ENCODE measurements around the gene RANBP6.

DNA sequence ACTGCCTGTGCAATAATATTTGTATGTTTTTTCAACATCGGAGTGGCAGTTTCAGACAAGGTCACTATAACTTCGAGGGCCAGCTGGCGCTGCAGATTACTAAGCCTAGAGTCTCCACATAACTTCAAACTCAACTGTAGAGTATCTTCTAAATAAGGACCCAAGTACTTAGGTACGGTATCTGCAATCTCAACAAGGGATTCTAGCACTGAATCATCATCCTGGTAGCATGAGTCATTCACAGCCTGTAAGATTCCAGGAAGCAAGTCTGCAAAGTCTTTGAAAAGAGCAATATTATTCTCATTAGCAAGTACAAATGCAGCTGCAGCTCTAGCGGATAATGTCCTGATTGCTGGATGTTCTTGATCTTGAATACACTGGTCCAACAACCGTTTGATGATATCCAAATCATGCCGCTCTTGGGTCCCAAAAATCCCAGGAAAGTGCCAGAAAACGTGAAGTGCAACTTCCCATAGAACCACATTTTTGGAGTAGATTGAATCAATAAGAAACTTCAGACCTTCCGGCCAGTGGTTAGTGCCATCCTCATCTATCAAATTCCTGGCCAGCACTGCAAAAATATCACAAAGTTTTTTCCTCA lies 654 bp downstream of the RANBP6 start:
- no peak for TF ChIP-seq CTCF (IDR thresholded peaks at IDR 0.05)
- TF ChIP-seq POLR2A (IDR thresholded peaks at IDR 0.05): no peak
